ENCODE data around the gene PRAMEF15.
"Not testable (repeated sequence)": the region's sequence is repeated elsewhere in the genome, so short reads cannot be mapped to it uniquely, and the experiment has no call there.

PRAMEF15 gene

GRCh38 chr1:13315281-13315680 lies at the start of gene PRAMEF15:
PRAMEF15 (plus strand) TSS chr1:13315581; CDS start chr1:13318408, 2,827 bp downstream.
- DNase-seq, result not testable (repeated sequence)

DNA sequence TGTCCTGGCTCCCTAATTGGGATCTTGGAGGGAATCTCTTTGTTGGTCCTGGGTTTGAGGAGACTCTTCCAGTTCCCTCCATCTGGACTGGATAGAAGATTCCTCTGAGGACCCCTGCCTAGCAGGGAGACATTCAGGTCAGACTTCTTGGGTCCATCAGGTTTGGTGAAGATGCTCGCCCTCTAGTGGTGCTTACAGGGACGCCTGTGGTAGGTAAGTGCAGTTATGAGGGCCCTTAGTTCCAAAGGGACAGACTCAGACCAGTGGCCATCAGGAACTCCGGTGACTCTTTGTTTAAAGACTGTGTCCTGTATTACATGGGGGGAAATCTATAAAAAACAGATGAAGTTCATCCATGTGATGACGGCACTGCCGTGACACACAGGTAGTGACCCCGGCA lies 38.4 kb upstream of the PRAMEF15 start:
- DNase-seq, result not testable (repeated sequence)

DNA sequence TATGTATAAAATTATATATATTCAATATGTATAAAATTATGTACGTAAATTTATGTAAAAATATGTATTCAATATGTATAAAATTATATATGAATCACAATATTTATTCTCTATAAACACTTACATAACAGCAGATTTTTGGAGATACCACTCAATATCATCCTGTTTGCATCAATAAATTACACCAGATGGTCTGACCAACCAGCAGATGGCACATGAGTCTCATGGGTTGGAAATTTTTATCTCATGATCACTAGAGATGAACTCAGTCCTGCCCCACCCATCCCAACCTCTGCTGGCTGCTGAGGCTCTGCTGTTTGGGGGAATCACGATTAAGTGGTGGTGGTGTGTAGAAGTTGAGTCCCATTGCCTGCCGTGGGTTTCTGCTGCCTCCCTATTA lies 35.8 kb upstream of the PRAMEF15 start:
- DNase-seq, result not testable (repeated sequence)

GRCh38 chr1:13285037-13285436 lies 30.3 kb upstream of the PRAMEF15 start, which contains the start of gene PRAMEF8:
PRAMEF8 (minus strand) TSS chr1:13285137; CDS start chr1:13284091, 1,046 bp downstream.
- not testable (repeated sequence) for DNase-seq

GRCh38 chr1:13289030-13289429 lies 26.4 kb upstream of the PRAMEF15 start:
- not testable (repeated sequence) for DNase-seq

- DNase-seq, result not testable (repeated sequence)
These were observed 18.0 kb upstream of the PRAMEF15 start for GRCh38 chr1:13297216-13297931.

GRCh38 chr1:13298699-13299098 lies 16.7 kb upstream of the PRAMEF15 start:
- DNase-seq, result not testable (repeated sequence)

GRCh38 chr1:13302197-13302596 lies 13.2 kb upstream of the PRAMEF15 start:
- not testable (repeated sequence) for DNase-seq

- not testable (repeated sequence) for DNase-seq
These were observed 12.1 kb upstream of the PRAMEF15 start, which contains the start of gene PRAMEF33 for GRCh38 chr1:13303239-13303638. PRAMEF33 (plus strand) TSS chr1:13303539; CDS start chr1:13305955, 2,416 bp downstream.

DNA sequence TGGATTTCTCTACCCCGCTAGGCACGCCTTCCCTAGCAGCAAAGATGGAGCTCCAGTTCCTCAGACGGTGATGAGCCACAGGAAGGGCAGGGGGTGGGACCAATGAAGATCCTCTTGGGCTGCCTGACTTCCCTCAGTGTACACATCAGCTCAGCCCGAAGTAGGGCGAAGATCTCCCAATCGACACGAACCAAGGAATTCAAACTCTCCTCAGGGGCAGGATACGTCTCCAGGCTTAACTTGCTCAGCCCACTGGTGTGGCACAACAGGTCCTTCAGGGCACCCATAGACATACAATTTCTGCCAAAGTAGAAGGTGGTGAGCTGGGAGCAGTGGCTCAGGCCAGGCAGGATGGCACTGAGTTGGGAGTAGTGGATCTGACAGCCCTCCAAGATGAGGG lies 27.1 kb downstream of the PRAMEF15 start:
- not testable (repeated sequence) for DNase-seq

GRCh38 chr1:13347034-13347433 lies 31.7 kb downstream of the PRAMEF15 start, which contains the start of gene PRAMEF14:
PRAMEF14 (minus strand) TSS chr1:13347134; CDS start chr1:13345314, 1,820 bp downstream.
- DNase-seq, result not testable (repeated sequence)

DNA sequence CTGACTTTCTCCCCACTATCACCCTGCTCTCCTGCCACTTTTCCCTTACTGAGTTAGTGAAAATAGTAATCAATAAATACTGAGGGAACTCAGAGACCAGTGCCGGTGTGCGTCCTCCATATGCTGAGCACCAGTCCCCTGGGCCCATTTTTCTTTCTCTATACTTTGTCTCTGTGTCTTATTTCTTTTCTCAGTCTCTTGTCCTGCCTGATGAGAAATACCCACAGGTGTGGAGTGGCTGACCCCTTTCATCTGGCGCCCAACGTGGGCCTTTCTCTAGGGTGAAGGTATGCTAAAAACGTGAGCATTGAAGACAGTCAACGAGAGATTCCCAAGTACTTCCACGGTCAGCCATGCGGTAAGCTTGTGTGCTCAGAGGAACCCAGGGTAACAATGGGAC lies 38.1 kb downstream of the PRAMEF15 start:
- DNase-seq, result not testable (repeated sequence)

DNA sequence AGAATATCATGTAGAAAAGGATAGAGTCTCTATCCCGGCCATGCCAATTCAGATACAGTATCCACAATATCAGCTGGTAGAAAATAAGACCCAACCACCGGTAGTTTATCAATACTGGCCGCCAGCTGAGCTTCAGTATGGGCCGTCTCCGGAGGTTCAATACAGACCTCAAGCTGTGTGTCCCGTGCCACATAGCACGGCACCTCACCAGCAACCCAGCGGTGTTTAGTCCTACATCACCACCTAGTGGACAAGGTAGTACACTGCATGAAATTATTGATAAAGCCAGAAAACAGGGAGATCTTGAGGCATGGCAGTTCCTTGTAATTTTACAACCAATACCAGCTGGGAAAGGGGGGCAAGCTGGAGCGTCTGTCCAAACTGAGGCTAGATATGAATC lies 39.1 kb downstream of the PRAMEF15 start:
- not testable (repeated sequence) for DNase-seq

DNA sequence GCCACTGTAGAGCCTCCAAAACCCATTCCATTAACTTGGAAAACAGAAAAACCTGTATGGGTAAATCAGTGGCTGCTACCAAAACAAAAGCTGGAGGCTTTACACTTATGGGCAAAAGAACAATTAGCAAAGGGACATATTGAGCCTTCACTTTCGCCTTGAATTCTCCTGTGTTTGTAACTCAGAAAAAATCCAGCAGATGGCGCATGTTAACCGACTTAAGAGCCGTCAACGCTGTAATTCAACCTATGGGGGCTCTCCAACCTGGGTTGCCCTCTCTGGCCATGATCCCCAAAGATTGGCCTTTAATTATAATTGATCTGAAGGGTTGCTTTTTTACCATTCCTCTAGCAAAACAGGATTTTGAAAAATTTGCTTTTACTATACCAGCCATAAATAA lies 41.4 kb downstream of the PRAMEF15 start:
- DNase-seq, result not testable (repeated sequence)

GRCh38 chr1:13362364-13362763 lies 47.0 kb downstream of the PRAMEF15 start:
- not testable (repeated sequence) for DNase-seq

DNA sequence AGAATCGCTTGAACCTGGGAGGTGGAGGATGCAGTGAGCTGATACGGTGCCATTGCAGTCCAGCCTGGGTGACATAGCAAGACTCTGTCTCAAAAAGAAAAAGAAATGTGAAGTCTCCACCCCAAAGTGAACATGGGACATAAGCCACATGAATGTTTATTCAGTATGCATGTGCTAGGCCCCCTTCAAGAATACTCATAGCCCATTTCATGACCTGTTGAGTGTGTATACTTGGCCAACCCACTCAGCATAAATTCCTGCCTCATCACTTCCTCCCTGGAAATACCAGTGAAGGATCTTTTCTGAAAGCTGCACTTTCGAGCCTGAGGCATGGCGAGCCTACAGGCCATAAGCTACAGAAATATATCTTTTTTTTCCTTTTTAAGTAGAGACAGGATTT lies 49.5 kb downstream of the PRAMEF15 start:
- not testable (repeated sequence) for DNase-seq

DNA sequence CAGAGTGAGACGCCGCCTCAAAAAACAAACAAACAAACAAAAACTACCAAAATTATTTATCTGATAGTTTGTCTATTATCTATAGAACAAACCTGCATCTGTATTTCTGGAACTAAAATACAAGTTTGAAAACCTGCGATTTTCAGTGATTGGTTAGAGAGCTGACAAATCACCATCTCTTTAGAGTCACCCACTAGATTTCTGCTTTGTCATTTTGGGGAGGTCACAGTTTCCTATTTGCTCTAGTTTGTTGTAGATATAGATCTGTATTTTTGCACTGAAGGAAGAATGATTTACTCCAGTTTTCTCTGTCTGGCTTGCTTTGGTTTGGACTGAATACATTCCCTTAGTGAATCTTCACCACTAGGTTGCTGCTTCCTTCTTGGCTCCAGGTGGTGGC lies 51.2 kb downstream of the PRAMEF15 start:
- DNase-seq, result not testable (repeated sequence)

- DNase-seq, result not testable (repeated sequence)
These were observed 53.2 kb downstream of the PRAMEF15 start for GRCh38 chr1:13368544-13368943.
